ENCODE measurements around the gene NOVA2. TPM values are rescaled to one million over a fixed set of nuclear protein-coding genes. Genes with fewer than 3 reads are reported as not detected.

The NOVA2 gene
- total and polyA plus RNA-seq, 9 of the 15 experiments (the other 6 are each of a cell fraction or from before 2014, with no cell fraction given): not detected

DNA sequence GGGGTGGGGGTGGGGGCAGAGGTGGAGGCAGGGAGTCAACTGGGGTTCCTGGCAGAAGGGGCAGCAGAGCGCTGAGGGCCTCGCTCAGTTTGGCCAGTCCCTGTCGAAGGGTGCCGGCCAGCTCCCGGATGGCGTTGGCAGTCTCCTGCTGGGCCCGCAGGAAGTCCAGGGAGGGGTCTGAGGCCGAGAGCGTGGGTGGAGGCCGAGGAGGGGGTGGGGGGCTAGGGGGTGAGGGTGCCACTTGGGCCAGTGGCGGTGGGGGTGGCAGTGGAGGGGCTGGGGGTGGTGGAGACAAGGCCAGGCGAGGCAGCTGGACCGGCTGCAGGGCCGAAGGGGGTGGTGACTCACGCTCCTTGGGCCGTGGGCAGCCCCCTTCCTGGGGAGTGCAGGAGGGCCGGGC is 82.8 kb downstream of the NOVA2 start:
- no peaks in the 10 kb centered on the region for H3K27me3 ChIP-seq (ENCODE audit: control insufficient read depth in 2 of 2, insufficient read depth in 2 of 2, low read length in 2 of 2)
- no TSS peak for BruUV-seq (replicated peaks)
- H3K9me3 ChIP-seq (replicated peaks; ENCODE audit: control insufficient read depth, insufficient read depth, low read depth, low read length): no peaks in the 10 kb centered on the region
- no peak overlapping the region for H3K9ac ChIP-seq (ENCODE audit: insufficient read depth in 1 of 2, low read depth in 2 of 2, low read length in 2 of 2)
- 100% methylated on average over 5 of the region's 17 CpGs for WGBS (ENCODE audit: insufficient coverage, low coverage, missing lambda C conversion rate)
- ATAC-seq (no peak), FAIRE-seq (no peak), DNase-seq (ENCODE audit: extremely low read depth in 1 of 4, low spot score in 3 of 4) (no peak)
- H3K27ac ChIP-seq (ENCODE audit: extremely low read depth, low read depth, low read length): no peak overlapping the region
- intact Hi-C loops (cut with micrococcal nuclease) (no loop called here), in situ Hi-C loops (cut with MboI) (no loop called here)
- no peaks in the 10 kb centered on the region for H4K20me1 ChIP-seq (replicated peaks; ENCODE audit: control insufficient read depth, insufficient read depth, low read length)
- no peaks in the 10 kb centered on the region; the same call in 2 of the 3 replicates for H3K79me2 ChIP-seq (ENCODE audit: control insufficient read depth, insufficient read depth, low read length)
- no peak for TF ChIP-seq TCF7L2 (IDR thresholded peaks at IDR 0.05; ENCODE audit: low read depth, low read length)
- TF ChIP-seq, protein P1, sequence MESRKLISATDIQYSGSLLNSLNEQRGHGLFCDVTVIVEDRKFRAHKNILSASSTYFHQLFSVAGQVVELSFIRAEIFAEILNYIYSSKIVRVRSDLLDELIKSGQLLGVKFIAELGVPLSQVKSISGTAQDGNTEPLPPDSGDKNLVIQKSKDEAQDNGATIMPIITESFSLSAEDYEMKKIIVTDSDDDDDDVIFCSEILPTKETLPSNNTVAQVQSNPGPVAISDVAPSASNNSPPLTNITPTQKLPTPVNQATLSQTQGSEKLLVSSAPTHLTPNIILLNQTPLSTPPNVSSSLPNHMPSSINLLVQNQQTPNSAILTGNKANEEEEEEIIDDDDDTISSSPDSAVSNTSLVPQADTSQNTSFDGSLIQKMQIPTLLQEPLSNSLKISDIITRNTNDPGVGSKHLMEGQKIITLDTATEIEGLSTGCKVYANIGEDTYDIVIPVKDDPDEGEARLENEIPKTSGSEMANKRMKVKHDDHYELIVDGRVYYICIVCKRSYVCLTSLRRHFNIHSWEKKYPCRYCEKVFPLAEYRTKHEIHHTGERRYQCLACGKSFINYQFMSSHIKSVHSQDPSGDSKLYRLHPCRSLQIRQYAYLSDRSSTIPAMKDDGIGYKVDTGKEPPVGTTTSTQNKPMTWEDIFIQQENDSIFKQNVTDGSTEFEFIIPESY (CRISPR knock-in tag; IDR thresholded peaks at IDR 0.05): no peak
- no peak for TF ChIP-seq ZNF764 (CRISPR knock-in tag; IDR thresholded peaks at IDR 0.05; ENCODE audit: low read depth)
- TF ChIP-seq ZKSCAN1 (IDR thresholded peaks at IDR 0.05; ENCODE audit: low read depth, low read length): no peak
- TF ChIP-seq SUPT5H (IDR thresholded peaks at IDR 0.05): no peak
- no peak for TF ChIP-seq ZNF232 (CRISPR knock-in tag; IDR thresholded peaks at IDR 0.05)
- TF ChIP-seq NR2C1 (IDR thresholded peaks at IDR 0.05): no peak
- no peak for TF ChIP-seq NR2C1 (tag; IDR thresholded peaks at IDR 0.05)
- no peak for TF ChIP-seq ZNF639 (CRISPR knock-in tag; conservative IDR thresholded peaks at IDR 0.05 in 1 of 2, IDR thresholded peaks at IDR 0.05 in 1 of 2)
- H3K4me1 ChIP-seq (replicated peaks in 1 of 2; ENCODE audit: control insufficient read depth in 2 of 2, insufficient read depth in 2 of 2, low read length in 2 of 2): peaks cover 15 to 23% of the 10 kb centered on the region in 2 experiments; a peak in 4 of 5 replicates
- CTCF ChIA-PET (ENCODE audit: low intra/inter-chr PET ratio): no interaction called here
- H3K36me3 ChIP-seq (ENCODE audit: control insufficient read depth, insufficient read depth, low read length): peaks cover 5% of the 10 kb centered on the region; the same call in 1 of the 3 replicates
- H3K4me2 ChIP-seq (ENCODE audit: insufficient read depth, low read length): no peak overlapping the region
- no peaks in the 10 kb centered on the region for H3K9me1 ChIP-seq (ENCODE audit: control insufficient read depth, insufficient read depth, low read length)
- no peak overlapping the region for H3K4me3 ChIP-seq
- H2AFZ ChIP-seq (ENCODE audit: low read depth, low read length): no peak overlapping the region
- POLR2A ChIA-PET: interaction anchor here (0.8 kb wide), 1 partner anchor 10 kb away, joined by 3 read pairs; no protein-coding TSS in a partner anchor
